Measurements from ENCODE around the gene EPS8L1.

The EPS8L1 gene

DNA sequence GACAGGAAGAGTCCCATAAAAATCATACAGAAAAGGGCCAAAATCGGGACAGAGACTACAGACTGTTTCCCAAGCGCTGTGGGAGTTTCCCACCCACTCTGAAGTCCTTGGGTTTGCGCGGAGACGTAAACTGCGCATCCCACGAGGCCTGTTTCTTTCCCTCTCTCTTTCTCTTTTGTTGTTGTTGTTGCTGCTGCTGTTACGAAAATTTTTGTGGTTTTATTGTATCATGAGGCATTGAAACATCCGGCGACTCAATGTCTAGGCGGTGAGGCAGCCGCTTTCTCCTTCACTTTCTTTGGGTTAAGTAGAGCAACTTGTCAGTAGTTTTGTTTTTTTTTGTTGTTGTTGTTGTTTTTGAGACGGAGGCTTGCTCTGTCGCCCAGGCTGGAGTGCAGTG is 43.4 kb downstream of the EPS8L1 start:
- H3K27ac ChIP-seq = no peak overlapping the region
- DNase-seq (ENCODE audit: low spot score) = no peak
- TF ChIP-seq CTCF (IDR thresholded peaks at IDR 0.05) = no peak
- no peak overlapping the region for H3K4me3 ChIP-seq

DNA sequence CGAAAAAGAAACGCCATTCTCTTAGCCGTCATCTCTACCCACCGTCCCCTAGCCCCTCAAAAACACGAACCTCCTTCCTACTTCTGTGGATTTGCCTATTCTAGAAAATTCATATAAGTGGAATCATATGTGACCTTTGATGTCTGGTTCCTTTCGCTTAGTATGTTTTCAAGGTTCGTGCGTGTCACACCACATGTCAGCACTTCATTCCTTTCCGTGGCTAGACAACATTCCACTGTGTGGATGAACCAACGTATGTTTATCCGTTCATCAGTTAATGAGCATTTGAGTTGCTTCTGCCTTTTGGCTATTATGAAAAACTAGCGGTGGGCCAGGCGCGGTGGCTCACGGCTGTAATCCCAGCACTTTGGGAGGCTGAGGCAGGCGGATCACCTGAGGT is 55.8 kb downstream of the EPS8L1 start:
- DNase-seq (ENCODE audit: low spot score) = no peak
- H3K4me3 ChIP-seq = no peak overlapping the region
- TF ChIP-seq CTCF (IDR thresholded peaks at IDR 0.05) = no peak
- no peak overlapping the region for H3K27ac ChIP-seq

DNA sequence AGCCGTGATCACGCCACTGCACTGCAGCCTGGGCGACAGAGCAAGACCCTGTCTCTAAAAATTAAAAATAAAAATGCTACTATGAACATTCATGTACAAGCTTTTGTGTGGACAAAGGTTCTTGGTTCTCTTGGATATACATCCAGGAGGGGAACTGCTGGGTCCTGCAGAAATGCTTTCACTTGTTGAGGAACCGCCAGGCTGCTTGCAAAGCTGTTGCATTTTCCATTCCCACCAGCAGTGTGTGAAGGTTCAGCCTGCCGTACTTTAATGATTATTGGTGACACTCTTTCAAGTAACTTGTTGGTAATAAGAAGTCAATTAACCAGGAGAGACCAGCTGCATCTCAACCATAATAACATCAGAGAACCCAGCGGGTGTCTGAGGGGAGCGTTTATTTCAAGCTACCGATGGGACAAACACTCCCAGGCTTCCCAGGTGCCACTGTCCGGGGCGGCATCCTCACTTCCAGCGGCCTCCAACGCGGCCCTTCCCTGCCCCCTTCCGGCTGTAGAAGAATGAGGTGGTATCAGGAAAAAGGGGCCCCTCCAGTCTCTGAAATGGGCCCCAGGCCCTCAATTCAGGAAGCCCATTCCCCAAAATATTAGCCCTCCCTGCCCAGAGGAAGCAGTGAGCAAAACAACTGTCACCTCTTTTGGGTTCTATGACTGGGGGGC is 56.9 kb downstream of the EPS8L1 start:
- no peak for TF ChIP-seq CTCF (IDR thresholded peaks at IDR 0.05)
- DNase-seq (ENCODE audit: low spot score) = no peak
- Histone ChIP-seq H3K27ac (no peak overlapping the region), H3K4me3 (no peak overlapping the region)

GRCh38 chr19:55133639-55134444 is 58.2 kb downstream of the EPS8L1 start:
- Histone ChIP-seq H3K27ac (no peak overlapping the region), H3K4me3 (no peak overlapping the region)
- TF ChIP-seq CTCF (IDR thresholded peaks at IDR 0.05) = no peak
- DNase-seq (ENCODE audit: low spot score) = no peak

DNA sequence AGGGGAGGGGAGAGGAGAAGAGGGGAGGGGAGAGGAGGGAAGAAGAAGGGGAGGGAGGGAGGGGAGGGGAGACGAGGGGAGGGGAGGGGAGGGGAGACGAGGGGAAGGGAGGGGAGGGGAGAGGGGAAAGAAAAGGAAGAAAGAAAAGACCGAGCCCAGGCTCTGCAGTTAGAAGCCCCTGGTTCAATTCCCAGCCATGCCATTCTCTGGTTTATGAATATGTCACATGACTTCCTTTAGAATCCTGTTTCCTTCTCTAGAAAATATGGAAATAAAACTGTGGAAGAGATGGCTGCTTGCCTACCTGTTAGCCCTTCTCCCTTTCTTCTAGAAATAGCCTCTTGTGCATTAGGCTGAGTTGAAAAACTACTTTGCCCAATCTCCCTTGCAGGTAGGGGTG is 59.1 kb downstream of the EPS8L1 start:
- H3K4me3 ChIP-seq = no peak overlapping the region
- H3K27ac ChIP-seq = no peak overlapping the region
- no peak for TF ChIP-seq CTCF (IDR thresholded peaks at IDR 0.05)
- DNase-seq (ENCODE audit: low spot score) = no peak

DNA sequence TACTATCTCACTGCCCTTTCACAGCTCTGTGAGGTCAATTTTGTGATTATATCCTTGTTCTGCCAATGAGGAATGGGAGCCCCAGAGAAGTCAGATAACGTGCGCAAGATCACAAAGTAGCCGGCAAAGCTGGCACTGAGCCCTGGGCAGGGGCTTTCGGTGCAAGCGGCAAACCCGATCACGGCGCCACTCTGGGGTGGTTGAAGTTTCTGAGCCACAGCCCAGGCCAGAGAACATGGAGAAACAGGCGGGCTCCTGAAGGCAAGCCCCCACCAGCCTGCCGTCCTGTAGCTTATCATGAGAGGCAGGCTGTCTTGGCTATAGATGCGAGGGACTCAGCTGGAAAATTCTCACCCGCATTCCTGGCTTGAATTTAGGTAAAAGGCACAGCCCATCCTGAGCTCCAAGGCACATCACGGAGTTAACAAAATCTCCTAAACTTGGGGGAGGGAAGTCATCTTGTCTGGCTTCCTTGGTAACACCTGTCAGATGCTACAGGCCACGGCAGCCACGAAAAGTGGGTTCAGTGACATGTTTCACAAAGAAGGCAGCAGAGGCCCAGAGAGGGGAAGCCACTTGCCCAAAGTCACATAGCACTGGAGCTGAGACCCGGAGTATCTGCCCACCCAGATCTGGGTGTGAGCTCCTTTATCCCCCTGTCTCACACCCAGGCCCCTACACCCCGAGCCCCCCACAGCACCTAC is 60.9 kb downstream of the EPS8L1 start:
- no peak overlapping the region for H3K27ac ChIP-seq
- no peak for TF ChIP-seq CTCF (IDR thresholded peaks at IDR 0.05)
- DNase-seq (ENCODE audit: low spot score) = no peak
- H3K4me3 ChIP-seq = no peak overlapping the region

Data from coronary artery (tissue), 2 donors.